IMR-90 (cell line): ENCODE data around the gene SLC6A3. TPM values are rescaled to one million over a fixed set of nuclear protein-coding genes. Genes with fewer than 3 reads are reported as not detected.

Experiments
- ATAC-seq: fragments of 200-7000 bp; cut with Tn5 transposase; 2 replicates; pipeline ENCODE4 v1.9.1; 2020; ENCODE audit warnings: low read depth, mild to moderate bottlenecking, moderate library complexity
- BruUV-seq: library from RNA; stranded (reverse); fragments of 400-500 nt; replicated peaks from 2 replicates; lab custom pipeline; 2021; lab: Mats Ljungman, UMichigan
- CTCF ChIA-PET: fragments of 300-600 bp; formaldehyde crosslinking; extraction: SDS; loops from one replicate; lab custom pipeline; 2021; ENCODE audit warnings: antibody characterized with exemption; lab: Yijun Ruan, JAX
- POLR2A ChIA-PET: fragments of 300-600 bp; sonication (Branson Sonifier 250); formaldehyde crosslinking; loops from one replicate; lab custom pipeline; 2022; ENCODE audit warnings: antibody characterized with exemption; ENCODE audit not compliant: unreplicated experiment; lab: Charles Lee
- DNase-seq: peaks from one replicate; pipeline ENCODE4 v3.0.0; 2013
- H2AFZ ChIP-seq: replicated peaks from 2 replicates; pipeline ENCODE3; 2013; ENCODE audit warnings: low read length, mild to moderate bottlenecking; ENCODE audit not compliant: poor library complexity
- H2AK5ac ChIP-seq: 2 replicates; pipeline ENCODE4 v1.6.1; 2013; ENCODE audit warnings: low read depth, low read length, inconsistent platforms
- H2AK9ac ChIP-seq: replicated peaks from 2 replicates; pipeline ENCODE3; 2013; ENCODE audit warnings: mild to moderate bottlenecking, low read depth, low read length, moderate library complexity; ENCODE audit not compliant: poor library complexity
- H2BK120ac ChIP-seq: 2 replicates; pipeline ENCODE4 v1.6.1; 2013; ENCODE audit warnings: low read depth, low read length, inconsistent platforms
- H2BK15ac ChIP-seq: 3 replicates; pipeline ENCODE4 v1.6.1; 2013; ENCODE audit warnings: low read depth, low read length, inconsistent platforms
- H2BK20ac ChIP-seq: 2 replicates; pipeline ENCODE4 v1.6.1; 2013; ENCODE audit warnings: low read depth, mild to moderate bottlenecking, inconsistent platforms, low read length, moderate library complexity
- H2BK5ac ChIP-seq: 2 replicates; pipeline ENCODE4 v1.6.1; 2013; ENCODE audit warnings: mild to moderate bottlenecking, low read depth, low read length, inconsistent platforms; ENCODE audit not compliant: poor library complexity, severe bottlenecking
- H3K14ac ChIP-seq: replicated peaks from 2 replicates; pipeline ENCODE4 v1.6.1; 2013; ENCODE audit warnings: low read depth, low read length, inconsistent platforms
- H3K18ac ChIP-seq: 2 replicates; pipeline ENCODE4 v1.6.1; 2013; ENCODE audit warnings: low read depth, low read length, control low read depth
- H3K23ac ChIP-seq: 2 replicates; pipeline ENCODE4 v1.6.1; 2013; ENCODE audit warnings: low read depth, low read length, inconsistent platforms
- H3K27ac ChIP-seq: 2 replicates; pipeline ENCODE4 v1.5.1; 2013; ENCODE audit warnings: mild to moderate bottlenecking, control low read depth, low read length; ENCODE audit not compliant: insufficient read depth
- H3K27me3 ChIP-seq: 2 replicates; pipeline ENCODE4 v1.6.1; 2013; ENCODE audit warnings: low read length; ENCODE audit not compliant: control insufficient read depth, insufficient read depth
- H3K36me3 ChIP-seq: 2 replicates; pipeline ENCODE4 v1.6.1; 2013; ENCODE audit warnings: low read length, mixed read lengths; ENCODE audit not compliant: control insufficient read depth, insufficient read depth
- H3K4ac ChIP-seq: 2 replicates; pipeline ENCODE4 v1.6.1; 2013; ENCODE audit warnings: low read depth, low read length, inconsistent platforms
- H3K4me1 ChIP-seq: 2 replicates; pipeline ENCODE4 v1.6.1; 2013; ENCODE audit warnings: low read length, mixed read lengths; ENCODE audit not compliant: control insufficient read depth, insufficient read depth
- H3K4me2 ChIP-seq: 2 replicates; pipeline ENCODE4 v1.6.1; 2013; ENCODE audit warnings: low read depth, mild to moderate bottlenecking, control low read depth, low read length, moderate library complexity
- H3K4me3 ChIP-seq: 2 replicates; pipeline ENCODE4 v1.5.1; 2013; ENCODE audit warnings: low read depth, mild to moderate bottlenecking, control low read depth, low read length, moderate library complexity; ENCODE audit not compliant: insufficient read depth
- H3K56ac ChIP-seq: 2 replicates; pipeline ENCODE4 v1.6.1; 2013; ENCODE audit warnings: low read length, inconsistent platforms; ENCODE audit not compliant: insufficient read depth; ENCODE audit errors: extremely low read depth
- H3K79me1 ChIP-seq, 2 experiments: 2 replicates each; pipeline ENCODE4 v1.6.1; 2013; ENCODE audit warnings: low read length in 2 of 2, inconsistent platforms in 1 of 2, low read depth in 1 of 2
- H3K9ac ChIP-seq: 2 replicates; pipeline ENCODE4 v1.6.1; 2013; ENCODE audit warnings: low read depth, low read length, control low read depth
- H3K9me1 ChIP-seq: 2 replicates; pipeline ENCODE4 v1.6.1; 2013; ENCODE audit warnings: low read length, inconsistent platforms; ENCODE audit not compliant: insufficient read depth
- H3K9me3 ChIP-seq: 2 replicates; pipeline ENCODE4 v1.6.1; 2013; ENCODE audit warnings: low read length; ENCODE audit not compliant: control insufficient read depth, insufficient read depth
- H4K20me1 ChIP-seq: 2 replicates; pipeline ENCODE4 v1.6.1; 2013; ENCODE audit warnings: low read length, inconsistent platforms; ENCODE audit not compliant: insufficient read depth
- H4K5ac ChIP-seq: 2 replicates; pipeline ENCODE4 v1.6.1; 2013; ENCODE audit warnings: mild to moderate bottlenecking, low read depth, low read length, control low read depth
- H4K8ac ChIP-seq, 2 experiments: 2 replicates each; pipeline ENCODE4 v1.6.1; 2013; ENCODE audit warnings: low read depth in 2 of 2, low read length in 2 of 2, control low read depth in 1 of 2, inconsistent platforms in 1 of 2
- H4K91ac ChIP-seq: 2 replicates; pipeline ENCODE4 v1.6.1; 2013; ENCODE audit warnings: low read depth, low read length, inconsistent platforms; ENCODE audit not compliant: insufficient read depth
- BHLHE40 ChIP-seq: fragments of 150-350 bp; IDR thresholded peaks from 2 replicates; pipeline ENCODE4 v1.6.1; 2016; ENCODE audit warnings: mild to moderate bottlenecking, low read depth, low read length
- CEBPB ChIP-seq: IDR thresholded peaks from 2 replicates; pipeline ENCODE4 v1.6.1; 2012; ENCODE audit warnings: low read depth, low read length, improper control_type of control experiment
- WGBS, 2 experiments: methylation state at CpG; one replicate each; pipeline versions ENCODE4 v1.1.5 to v1.1.7; 2013; ENCODE audit warnings: missing lambda C conversion rate in 2 of 2; ENCODE audit not compliant: insufficient read length in 1 of 2; ENCODE audit errors: extremely low coverage in 2 of 2; 5-methylcytosine and 5-hydroxymethylcytosine counted together
- dilution Hi-C: fragments of 300-500 bp; cut with HindIII; formaldehyde crosslinking; loops from one replicate; pipeline ENCODE4 v1.14.3; 2018; ENCODE audit warnings: low sequenced_read_pairs; ENCODE audit not compliant: unreplicated experiment
- in situ Hi-C: fragments of 300-500 bp; cut with MboI; formaldehyde crosslinking; loops from 3 replicates; pipeline ENCODE4 v1.14.3; 2019; ENCODE audit warnings: low sequenced_read_pairs, inconsistent platforms, mixed read lengths
- intact Hi-C: fragments of 100-400 bp; cut with micrococcal nuclease; formaldehyde crosslinking; loops from 2 replicates; pipeline ENCODE4 v1.10.0; 2022
- polyA plus RNA-seq, 3 experiments: library from polyadenylated mRNA; depleted of rRNA; stranded (reverse); fragments of >200 nt; gene quantifications; 2 replicates each; pipeline ENCODE4 v1.2.3, GENCODE V29; 2012; ENCODE audit warnings: low replicate concordance in 1 of 3
- total RNA-seq: library from RNA; depleted of rRNA; stranded (reverse); fragments of >200 nt; gene quantifications from 2 replicates; pipeline ENCODE4 v1.2.3, GENCODE V29; 2012
- TF ChIP-seq, protein P1 (sequence below): fragments of 150-350 bp; IDR thresholded peaks from 2 replicates; pipeline ENCODE4 v1.6.1; 2017; ENCODE audit warnings: mild to moderate bottlenecking, antibody characterized with exemption, low read length, low read depth
- TF ChIP-seq, protein P2 (sequence below): conservative IDR thresholded peaks from 2 replicates; pipeline ENCODE4 v1.5.1; 2012; ENCODE audit warnings: mild to moderate bottlenecking, low read depth, low read length, improper control_type of control experiment

The SLC6A3 gene
- total and polyA plus RNA-seq, 2 of the 4 experiments (the other 2 are of a cell fraction), result not detected

DNA sequence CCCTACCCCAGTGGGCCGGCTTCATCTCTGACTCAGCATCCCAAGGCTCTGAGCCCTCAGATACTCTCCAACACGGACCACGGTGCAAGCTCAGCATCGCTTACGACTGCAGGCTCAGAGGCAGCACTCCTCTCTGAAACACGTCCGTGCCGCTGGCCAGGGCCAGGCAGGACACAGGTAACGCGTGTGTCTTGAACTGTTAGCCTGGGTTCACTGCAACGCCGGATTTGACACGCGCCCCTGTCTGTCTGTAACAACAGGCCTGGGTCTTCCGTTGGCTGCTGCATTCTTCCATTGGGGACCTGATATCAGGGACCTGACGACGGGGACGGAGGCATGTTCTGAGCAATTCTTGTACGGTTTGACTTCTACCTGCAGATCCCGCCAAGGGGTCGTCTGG, 6.4 kb downstream of the SLC6A3 start:
- in situ Hi-C loops (no loop called here), dilution Hi-C loops (no loop called here), intact Hi-C loops (no loop called here)
- ChIA-PET POLR2A (no interaction called here), CTCF (no interaction called here)
- no peak for DNase-seq
- Histone ChIP-seq H3K36me3 (no peaks in the 10 kb centered on the region), H2AK5ac (no peak overlapping the region), H3K4me3 (no peak overlapping the region), H3K18ac (no peak overlapping the region), H2BK15ac (no peak overlapping the region), H3K14ac (no peak overlapping the region), H2AK9ac (no peak overlapping the region), H3K9me3 (peaks cover 8% of the 10 kb centered on the region), H3K4me1 (no peaks in the 10 kb centered on the region; the same call in 1 of the 2 replicates), H4K5ac (no peak overlapping the region), H3K79me1 (no peaks in the 10 kb centered on the region), H4K20me1 (no peaks in the 10 kb centered on the region), H3K56ac (no peak overlapping the region), H4K8ac (no peak overlapping the region), H2BK20ac (no peak overlapping the region), H3K4ac (no peak overlapping the region), H3K27me3 (peaks cover 23% of the 10 kb centered on the region), H3K23ac (no peak overlapping the region), H2BK120ac (no peak overlapping the region), H4K91ac (no peak overlapping the region), H3K9ac (no peak overlapping the region), H3K9me1 (no peaks in the 10 kb centered on the region), H3K4me2 (no peak overlapping the region), H3K27ac (no peak overlapping the region), H2AFZ (no peak overlapping the region), H2BK5ac (no peak overlapping the region)
- no TSS peak for BruUV-seq
- TF ChIP-seq CEBPB, result no peak
- TF ChIP-seq, protein P1, sequence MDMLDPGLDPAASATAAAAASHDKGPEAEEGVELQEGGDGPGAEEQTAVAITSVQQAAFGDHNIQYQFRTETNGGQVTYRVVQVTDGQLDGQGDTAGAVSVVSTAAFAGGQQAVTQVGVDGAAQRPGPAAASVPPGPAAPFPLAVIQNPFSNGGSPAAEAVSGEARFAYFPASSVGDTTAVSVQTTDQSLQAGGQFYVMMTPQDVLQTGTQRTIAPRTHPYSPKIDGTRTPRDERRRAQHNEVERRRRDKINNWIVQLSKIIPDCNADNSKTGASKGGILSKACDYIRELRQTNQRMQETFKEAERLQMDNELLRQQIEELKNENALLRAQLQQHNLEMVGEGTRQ, result no peak
- TF ChIP-seq BHLHE40, result no peak
- TF ChIP-seq, protein P2, sequence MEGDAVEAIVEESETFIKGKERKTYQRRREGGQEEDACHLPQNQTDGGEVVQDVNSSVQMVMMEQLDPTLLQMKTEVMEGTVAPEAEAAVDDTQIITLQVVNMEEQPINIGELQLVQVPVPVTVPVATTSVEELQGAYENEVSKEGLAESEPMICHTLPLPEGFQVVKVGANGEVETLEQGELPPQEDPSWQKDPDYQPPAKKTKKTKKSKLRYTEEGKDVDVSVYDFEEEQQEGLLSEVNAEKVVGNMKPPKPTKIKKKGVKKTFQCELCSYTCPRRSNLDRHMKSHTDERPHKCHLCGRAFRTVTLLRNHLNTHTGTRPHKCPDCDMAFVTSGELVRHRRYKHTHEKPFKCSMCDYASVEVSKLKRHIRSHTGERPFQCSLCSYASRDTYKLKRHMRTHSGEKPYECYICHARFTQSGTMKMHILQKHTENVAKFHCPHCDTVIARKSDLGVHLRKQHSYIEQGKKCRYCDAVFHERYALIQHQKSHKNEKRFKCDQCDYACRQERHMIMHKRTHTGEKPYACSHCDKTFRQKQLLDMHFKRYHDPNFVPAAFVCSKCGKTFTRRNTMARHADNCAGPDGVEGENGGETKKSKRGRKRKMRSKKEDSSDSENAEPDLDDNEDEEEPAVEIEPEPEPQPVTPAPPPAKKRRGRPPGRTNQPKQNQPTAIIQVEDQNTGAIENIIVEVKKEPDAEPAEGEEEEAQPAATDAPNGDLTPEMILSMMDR, result no peak
- 87% methylated on average over 15 of the region's 21 CpGs; no CpG with 5 or more reads in 1 of the 2 experiments for WGBS, 2 experiments
- ATAC-seq, result no peak
